Activated B cell treated with CpG ODN at 0.5 μM for 24 hours (primary cell): Measurements from ENCODE around the gene USP27X. TPM values are rescaled to one million over a fixed set of nuclear protein-coding genes. Genes with fewer than 3 reads are reported as not detected.

Experiments
- ATAC-seq: fragments of 200-7000 bp; cut with Tn5 transposase; one replicate; pipeline ENCODE4 v1.10.0; 2021; ENCODE audit warnings: low read depth, mild to moderate bottlenecking, moderate library complexity
- CTCF ChIA-PET: fragments of 350-600 bp; sonication (Branson Sonifier 250); formaldehyde crosslinking; loops from one replicate; lab custom pipeline; 2021; ENCODE audit warnings: antibody characterized with exemption; lab: Charles Lee
- POLR2A ChIA-PET: fragments of 350-600 bp; sonication (Branson Sonifier 250); formaldehyde crosslinking; loops from one replicate; lab custom pipeline; 2021; ENCODE audit warnings: antibody characterized with exemption; lab: Charles Lee
- DNase-seq: peaks from one replicate; pipeline ENCODE4 v3.0.0; 2022
- H3K27ac Mint-ChIP-seq: one replicate; pipeline ENCODE4 v1.8.0; 2020; ENCODE audit warnings: mixed read lengths
- H3K27me3 Mint-ChIP-seq: one replicate; pipeline ENCODE4 v1.8.0; 2021; ENCODE audit warnings: mixed read lengths
- H3K36me3 Mint-ChIP-seq: one replicate; pipeline ENCODE4 v1.8.0; 2021; ENCODE audit warnings: low read depth, mixed read lengths
- H3K4me1 Mint-ChIP-seq: one replicate; pipeline ENCODE4 v1.8.0; 2021; ENCODE audit warnings: mixed read lengths
- H3K4me3 Mint-ChIP-seq: one replicate; pipeline ENCODE4 v1.8.0; 2020; ENCODE audit warnings: mild to moderate bottlenecking, mixed read lengths
- H3K9me3 Mint-ChIP-seq: one replicate; pipeline ENCODE4 v1.8.0; 2020; ENCODE audit warnings: mixed read lengths
- intact Hi-C: fragments of 100-400 bp; cut with micrococcal nuclease; formaldehyde crosslinking; loops from one replicate; pipeline ENCODE4 v1.15.1; 2024
- total RNA-seq: library from RNA; stranded (reverse); gene quantifications from 2 replicates; pipeline ENCODE4 v1.2.3, GENCODE V29; 2022
- TF ChIP-seq, protein P1 (sequence below): fragments of 200-600 bp; IDR thresholded peaks from one replicate; pipeline ENCODE4 v1.8.0; 2022; ENCODE audit warnings: antibody characterized with exemption, mild to moderate bottlenecking

Gene USP27X
- total RNA-seq, 1 donor from 2014 or later, result 2.8 TPM

DNA sequence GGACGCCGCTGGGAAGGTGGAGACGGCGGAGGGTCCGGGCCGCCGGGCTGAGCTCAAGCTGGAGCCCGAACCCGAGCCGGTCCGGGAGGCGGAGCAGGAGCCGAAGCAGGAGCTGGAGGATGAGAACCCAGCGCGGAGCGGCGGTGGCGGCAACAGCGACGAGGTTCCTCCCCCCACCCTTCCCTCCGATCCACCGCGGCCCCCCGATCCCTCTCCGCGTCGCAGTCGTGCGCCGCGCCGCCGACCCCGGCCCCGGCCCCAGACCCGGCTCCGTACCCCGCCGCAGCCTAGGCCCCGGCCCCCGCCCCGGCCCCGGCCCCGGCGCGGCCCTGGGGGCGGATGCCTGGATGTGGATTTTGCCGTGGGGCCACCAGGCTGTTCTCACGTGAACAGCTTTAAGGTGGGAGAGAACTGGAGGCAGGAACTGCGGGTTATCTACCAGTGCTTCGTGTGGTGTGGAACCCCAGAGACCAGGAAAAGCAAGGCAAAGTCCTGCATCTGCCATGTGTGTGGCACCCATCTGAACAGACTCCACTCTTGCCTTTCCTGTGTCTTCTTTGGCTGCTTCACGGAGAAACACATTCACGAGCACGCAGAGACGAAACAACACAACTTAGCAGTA lies 483 bp downstream of the USP27X start:
- ATAC-seq (no peak), DNase-seq (no peak)
- Mint-ChIP-seq H3K27me3 (no peaks in the 10 kb centered on the region), H3K9me3 (no peaks in the 10 kb centered on the region), H3K4me1 (peaks cover 34% of the 10 kb centered on the region), H3K36me3 (no peaks in the 10 kb centered on the region), H3K4me3 (peak overlapping the region; percentile 81), H3K27ac (peak overlapping the region; percentile 78)
- TF ChIP-seq, protein P1, sequence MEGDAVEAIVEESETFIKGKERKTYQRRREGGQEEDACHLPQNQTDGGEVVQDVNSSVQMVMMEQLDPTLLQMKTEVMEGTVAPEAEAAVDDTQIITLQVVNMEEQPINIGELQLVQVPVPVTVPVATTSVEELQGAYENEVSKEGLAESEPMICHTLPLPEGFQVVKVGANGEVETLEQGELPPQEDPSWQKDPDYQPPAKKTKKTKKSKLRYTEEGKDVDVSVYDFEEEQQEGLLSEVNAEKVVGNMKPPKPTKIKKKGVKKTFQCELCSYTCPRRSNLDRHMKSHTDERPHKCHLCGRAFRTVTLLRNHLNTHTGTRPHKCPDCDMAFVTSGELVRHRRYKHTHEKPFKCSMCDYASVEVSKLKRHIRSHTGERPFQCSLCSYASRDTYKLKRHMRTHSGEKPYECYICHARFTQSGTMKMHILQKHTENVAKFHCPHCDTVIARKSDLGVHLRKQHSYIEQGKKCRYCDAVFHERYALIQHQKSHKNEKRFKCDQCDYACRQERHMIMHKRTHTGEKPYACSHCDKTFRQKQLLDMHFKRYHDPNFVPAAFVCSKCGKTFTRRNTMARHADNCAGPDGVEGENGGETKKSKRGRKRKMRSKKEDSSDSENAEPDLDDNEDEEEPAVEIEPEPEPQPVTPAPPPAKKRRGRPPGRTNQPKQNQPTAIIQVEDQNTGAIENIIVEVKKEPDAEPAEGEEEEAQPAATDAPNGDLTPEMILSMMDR, result no peak
- POLR2A ChIA-PET, result interaction anchor here (1.6 kb wide), 1 partner anchor 42 kb away, joined by 6 read pairs; the partner anchor contains the start of gene CLCN5
- CTCF ChIA-PET, result interaction anchor here (1.2 to 1.9 kb wide), 2 partner anchors 36 to 39 kb away, joined by 3 to 5 read pairs; no protein-coding TSS in a partner anchor
- intact Hi-C loops, result loop anchor here (1.0 to 5.0 kb wide), 4 partner anchors 37 to 687 kb away; partner anchors contain the start of gene CLCN5

DNA sequence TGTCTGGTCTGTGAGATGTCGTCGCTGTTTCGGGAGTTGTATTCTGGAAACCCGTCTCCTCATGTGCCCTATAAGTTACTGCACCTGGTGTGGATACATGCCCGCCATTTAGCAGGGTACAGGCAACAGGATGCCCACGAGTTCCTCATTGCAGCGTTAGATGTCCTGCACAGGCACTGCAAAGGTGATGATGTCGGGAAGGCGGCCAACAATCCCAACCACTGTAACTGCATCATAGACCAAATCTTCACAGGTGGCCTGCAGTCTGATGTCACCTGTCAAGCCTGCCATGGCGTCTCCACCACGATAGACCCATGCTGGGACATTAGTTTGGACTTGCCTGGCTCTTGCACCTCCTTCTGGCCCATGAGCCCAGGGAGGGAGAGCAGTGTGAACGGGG lies 1.4 kb downstream of the USP27X start:
- no peak overlapping the region for H3K4me3 Mint-ChIP-seq
- H3K27me3 Mint-ChIP-seq, result no peaks in the 10 kb centered on the region
- ATAC-seq (no peak), DNase-seq (no peak)
- TF ChIP-seq, protein P1, result no peak
- POLR2A ChIA-PET, result no interaction called here
- peaks cover 34% of the 10 kb centered on the region for H3K4me1 Mint-ChIP-seq
- H3K27ac Mint-ChIP-seq, result no peak overlapping the region
- CTCF ChIA-PET, result no interaction called here
- H3K36me3 Mint-ChIP-seq, result no peaks in the 10 kb centered on the region
- intact Hi-C loops, result no loop called here
- no peaks in the 10 kb centered on the region for H3K9me3 Mint-ChIP-seq

DNA sequence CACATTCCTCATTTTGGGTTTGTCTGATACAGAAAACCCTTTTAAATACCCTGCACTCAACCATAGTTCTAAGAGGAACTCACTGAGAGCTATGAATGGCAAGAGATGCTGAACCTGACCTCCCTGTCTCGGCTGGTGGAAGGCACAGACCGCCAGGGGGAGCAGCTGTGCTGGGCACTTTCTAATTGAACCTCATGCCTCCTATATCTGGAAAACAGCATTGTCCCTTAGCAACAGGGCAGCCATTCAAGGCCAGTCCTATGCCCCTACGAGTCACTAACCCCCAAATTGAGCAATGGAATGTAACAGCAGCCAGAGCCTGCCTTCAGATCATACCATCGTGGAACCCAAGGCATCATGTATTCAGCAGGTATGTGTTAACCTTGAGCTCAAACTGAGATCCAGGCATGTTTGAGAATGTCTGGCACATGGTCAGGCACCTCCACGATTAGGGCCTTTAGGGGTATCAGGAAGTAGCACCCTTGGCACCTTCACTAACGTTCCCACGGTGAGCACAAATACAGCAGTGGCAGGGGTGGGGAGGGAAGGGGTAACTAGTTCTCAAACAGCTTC lies 5.1 kb downstream of the USP27X start:
- intact Hi-C loops, result no loop called here
- peak; percentile 35 for ATAC-seq

GRCh38 chrX:49892542-49892941 lies 13.3 kb downstream of the USP27X start:
- DNase-seq, result no peak
- intact Hi-C loops, result no loop called here
- Mint-ChIP-seq H3K4me3 (no peak overlapping the region), H3K9me3 (peaks cover 7% of the 10 kb centered on the region), H3K4me1 (no peaks in the 10 kb centered on the region), H3K36me3 (no peaks in the 10 kb centered on the region), H3K27ac (no peak overlapping the region), H3K27me3 (peaks cover 8% of the 10 kb centered on the region)
- ChIA-PET POLR2A (no interaction called here), CTCF (no interaction called here)
- ATAC-seq, result no peak
- TF ChIP-seq, protein P1, result no peak

More for the DNA sequence above, 5.1 kb downstream of the USP27X start:
- DNase-seq, result peak; percentile 39
- H3K4me1 Mint-ChIP-seq, result peaks cover 26% of the 10 kb centered on the region
- no peaks in the 10 kb centered on the region for H3K27me3 Mint-ChIP-seq
- no peak overlapping the region for H3K27ac Mint-ChIP-seq
- no peak overlapping the region for H3K4me3 Mint-ChIP-seq
- no peaks in the 10 kb centered on the region for H3K36me3 Mint-ChIP-seq
- H3K9me3 Mint-ChIP-seq, result no peaks in the 10 kb centered on the region
- ChIA-PET POLR2A (no interaction called here), CTCF (interaction anchor here (1.1 to 1.7 kb wide), 4 partner anchors 11 to 697 kb away, joined by 3 to 6 read pairs (median 4); no protein-coding TSS in a partner anchor)
- TF ChIP-seq, protein P1, result no peak

- Mint-ChIP-seq H3K36me3 (no peaks in the 10 kb centered on the region), H3K27ac (no peak overlapping the region), H3K4me1 (no peaks in the 10 kb centered on the region), H3K27me3 (peaks cover 17% of the 10 kb centered on the region), H3K9me3 (peaks cover 7% of the 10 kb centered on the region), H3K4me3 (no peak overlapping the region)
- DNase-seq (no peak), ATAC-seq (no peak)
- CTCF ChIA-PET, result no interaction called here
- POLR2A ChIA-PET, result interaction anchor here (0.6 kb wide), 1 partner anchor 955 kb away, joined by 3 read pairs; no protein-coding TSS in a partner anchor
- intact Hi-C loops, result loop anchor here (5.0 kb wide), 1 partner anchor 540 kb away; no protein-coding TSS in a partner anchor
- TF ChIP-seq, protein P1, result no peak
Measured at GRCh38 chrX:49896951-49897350, 17.7 kb downstream of the USP27X start.
